Endodermal cell (in vitro differentiated cells): Measurements from ENCODE around the gene ATXN1. TPM values are rescaled to one million over a fixed set of nuclear protein-coding genes. Genes with fewer than 3 reads are reported as not detected.
A peak's percentile ranks its signal among the peaks of the same experiment; 100 is the strongest.

Experiments used
- DNase-seq: peaks from one replicate; pipeline ENCODE4 v3.0.0-alpha.2; 2017
- H3K27ac ChIP-seq: 2 replicates; pipeline ENCODE4 v1.5.1; 2013; ENCODE audit warnings: mild to moderate bottlenecking, low read depth, low read length, moderate library complexity
- H3K27me3 ChIP-seq: 2 replicates; pipeline ENCODE4 v1.6.1; 2013; ENCODE audit warnings: mild to moderate bottlenecking, low read length, moderate library complexity; ENCODE audit not compliant: insufficient read depth, control insufficient read depth, poor library complexity, severe bottlenecking
- H3K36me3 ChIP-seq: 2 replicates; pipeline ENCODE4 v1.7.0; 2013; ENCODE audit warnings: mild to moderate bottlenecking, low read length, moderate library complexity; ENCODE audit not compliant: control insufficient read depth, insufficient read depth
- H3K4me1 ChIP-seq: one replicate; pipeline ENCODE4 v1.7.0; 2013; ENCODE audit warnings: low read length; ENCODE audit not compliant: control insufficient read depth, insufficient read depth
- H3K4me3 ChIP-seq: 2 replicates; pipeline ENCODE4 v1.5.1; 2013; ENCODE audit warnings: mild to moderate bottlenecking, low read length, moderate library complexity
- H3K9ac ChIP-seq: 2 replicates; pipeline ENCODE4 v1.6.1; 2013; ENCODE audit warnings: mild to moderate bottlenecking, low read length, moderate library complexity; ENCODE audit not compliant: poor library complexity, severe bottlenecking; ENCODE audit errors: extremely low read depth
- H3K9me3 ChIP-seq: 2 replicates; pipeline ENCODE4 v1.6.1; 2013; ENCODE audit warnings: mild to moderate bottlenecking, low read length, moderate library complexity; ENCODE audit not compliant: control insufficient read depth
- H3K27ac Mint-ChIP-seq: 2 replicates; pipeline ENCODE4 v1.8.0; 2020; ENCODE audit warnings: mixed read lengths
- H3K27me3 Mint-ChIP-seq: 2 replicates; pipeline ENCODE4 v1.8.0; 2021; ENCODE audit warnings: mild to moderate bottlenecking, mixed read lengths; ENCODE audit not compliant: insufficient read depth
- H3K36me3 Mint-ChIP-seq: 2 replicates; pipeline ENCODE4 v1.8.0; 2020; ENCODE audit warnings: low read depth, mixed read lengths
- H3K4me1 Mint-ChIP-seq: 2 replicates; pipeline ENCODE4 v1.8.0; 2020; ENCODE audit warnings: mixed read lengths
- H3K4me3 Mint-ChIP-seq: 2 replicates; pipeline ENCODE4 v1.8.0; 2020; ENCODE audit warnings: mild to moderate bottlenecking, moderate library complexity, mixed read lengths
- H3K9me3 Mint-ChIP-seq: 2 replicates; pipeline ENCODE4 v1.8.0; 2020; ENCODE audit warnings: mild to moderate bottlenecking, mixed read lengths
- CTCF ChIP-seq: fragments of 200-600 bp; sonication (generic); conservative IDR thresholded peaks from 2 replicates; pipeline ENCODE4 v1.5.0; 2021; ENCODE audit warnings: antibody characterized with exemption, mild to moderate bottlenecking
- WGBS, 2 experiments: methylation state at CpG; one replicate each; pipeline versions ENCODE4 v1.1.5 to v1.1.7; 2013; ENCODE audit warnings: missing lambda C conversion rate in 2 of 2, mixed read lengths in 1 of 2; ENCODE audit not compliant: insufficient coverage in 1 of 2, insufficient read length in 1 of 2; 5-methylcytosine and 5-hydroxymethylcytosine counted together
- total RNA-seq, 2 donors: library from RNA; stranded (reverse); fragmentation: NEBNext Ultra II Directional in 1 of 2; extraction: Animal tissue kit (Norgen Biotek cat#: 25700) in 1 of 2; gene quantifications; 2 replicates in 1 of 2; 3 replicates in 1 of 2; pipeline ENCODE4 v1.2.1, GENCODE V29; 2021

ATXN1 gene
- total RNA-seq, 2 donors from 2014 or later: 10.4 to 15.9 TPM

- H3K9ac ChIP-seq: no peak overlapping the region
- peaks cover 6% of the 10 kb centered on the region for H3K4me1 ChIP-seq
- 76 to 81% methylated on average over 19 to 27 of the region's 27 CpGs for whole genome bisulfite sequencing, 2 experiments
- H3K4me3 ChIP-seq: no peak overlapping the region
- H3K9me3 ChIP-seq: no peaks in the 10 kb centered on the region
- DNase-seq: peak; percentile 68
- no peaks in the 10 kb centered on the region for H3K27me3 ChIP-seq
- Mint-ChIP-seq H3K36me3 (peaks cover 3% of the 10 kb centered on the region), H3K27me3 (no peaks in the 10 kb centered on the region), H3K4me1 (peaks cover 40% of the 10 kb centered on the region), H3K4me3 (no peak overlapping the region), H3K9me3 (peaks cover 7% of the 10 kb centered on the region), H3K27ac (no peak overlapping the region)
- TF ChIP-seq CTCF: no peak
- H3K36me3 ChIP-seq: peaks cover 7% of the 10 kb centered on the region
- H3K27ac ChIP-seq: no peak overlapping the region
Observed at GRCh38 chr6:16302721-16303552, 458.3 kb downstream of the ATXN1 start.

GRCh38 chr6:16301511-16301910 lies 459.7 kb downstream of the ATXN1 start:
- Mint-ChIP-seq H3K36me3 (peaks cover 3% of the 10 kb centered on the region), H3K4me1 (peaks cover 38% of the 10 kb centered on the region), H3K9me3 (peaks cover 7% of the 10 kb centered on the region), H3K4me3 (no peak overlapping the region), H3K27me3 (no peaks in the 10 kb centered on the region), H3K27ac (no peak overlapping the region)
- 92% methylated on average over 7 of the region's 7 CpGs; no CpG with 5 or more reads in 1 of the 2 experiments for WGBS, 2 experiments
- Histone ChIP-seq H3K4me3 (no peak overlapping the region), H3K9ac (no peak overlapping the region), H3K27me3 (no peaks in the 10 kb centered on the region), H3K36me3 (peaks cover 7% of the 10 kb centered on the region), H3K9me3 (no peaks in the 10 kb centered on the region), H3K4me1 (peaks cover 6% of the 10 kb centered on the region), H3K27ac (no peak overlapping the region)
- peak; percentile 35 for DNase-seq
- TF ChIP-seq CTCF: no peak

GRCh38 chr6:16299861-16300260 lies 461.4 kb downstream of the ATXN1 start:
- peaks cover 3% of the 10 kb centered on the region for H3K36me3 Mint-ChIP-seq
- no peak overlapping the region for H3K4me3 Mint-ChIP-seq
- H3K27ac ChIP-seq: no peak overlapping the region
- peaks cover 6% of the 10 kb centered on the region for H3K4me1 ChIP-seq
- WGBS, 2 experiments: 63 to 73% methylated on average over 3 of the region's 3 CpGs
- no peaks in the 10 kb centered on the region for H3K27me3 ChIP-seq
- no peak overlapping the region for H3K27ac Mint-ChIP-seq
- no peaks in the 10 kb centered on the region for H3K27me3 Mint-ChIP-seq
- H3K9me3 ChIP-seq: no peaks in the 10 kb centered on the region
- peaks cover 7% of the 10 kb centered on the region for H3K36me3 ChIP-seq
- H3K4me1 Mint-ChIP-seq: peaks cover 28% of the 10 kb centered on the region
- no peak overlapping the region for H3K9ac ChIP-seq
- H3K9me3 Mint-ChIP-seq: peaks cover 7% of the 10 kb centered on the region
- TF ChIP-seq CTCF: no peak
- peak overlapping the region; percentile 39 for H3K4me3 ChIP-seq
- no peak for DNase-seq
